IPS-NIHi11 (cell line): Measurements from ENCODE around the gene MAN1B1.
A peak's percentile ranks its signal among the peaks of the same experiment; 100 is the strongest.

Experiments
- DNase-seq: peaks from one replicate; pipeline ENCODE4 v3.0.0; 2012; ENCODE audit warnings: mixed read lengths, low spot score

MAN1B1 gene

GRCh38 chr9:137068539-137069507, 18.0 kb upstream of the MAN1B1 start:
- no peak for DNase-seq

DNA sequence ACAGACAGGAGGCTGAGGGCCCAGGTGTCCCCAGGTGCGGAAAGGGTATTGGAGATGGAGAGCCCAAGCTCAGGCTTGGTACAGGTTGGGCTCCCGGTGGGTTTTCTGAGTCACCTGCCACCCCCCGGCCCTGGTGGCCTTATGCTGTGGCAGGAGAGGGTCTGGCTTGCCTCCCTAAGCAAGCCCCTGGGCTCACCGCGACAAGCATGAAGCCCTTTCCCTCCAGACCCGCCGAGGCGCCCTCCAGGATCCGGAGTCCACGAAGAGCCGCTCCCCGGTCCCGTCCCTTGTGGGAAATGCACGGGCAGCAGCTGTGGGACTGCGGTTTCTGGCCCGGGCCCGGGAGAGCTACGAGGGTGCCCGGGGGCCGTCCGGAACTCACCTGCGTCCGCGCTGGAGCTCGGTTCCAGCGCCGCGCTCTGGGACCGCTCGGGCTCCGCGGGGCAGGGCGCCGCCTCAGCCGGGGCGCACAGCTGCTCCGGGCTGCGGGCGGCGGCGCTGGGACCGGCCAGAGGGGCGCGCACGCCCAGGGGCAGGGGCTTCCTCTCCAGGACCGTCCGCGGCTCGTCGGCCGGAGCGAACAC, 17.2 kb upstream of the MAN1B1 start:
- DNase-seq: peak; percentile 52

DNA sequence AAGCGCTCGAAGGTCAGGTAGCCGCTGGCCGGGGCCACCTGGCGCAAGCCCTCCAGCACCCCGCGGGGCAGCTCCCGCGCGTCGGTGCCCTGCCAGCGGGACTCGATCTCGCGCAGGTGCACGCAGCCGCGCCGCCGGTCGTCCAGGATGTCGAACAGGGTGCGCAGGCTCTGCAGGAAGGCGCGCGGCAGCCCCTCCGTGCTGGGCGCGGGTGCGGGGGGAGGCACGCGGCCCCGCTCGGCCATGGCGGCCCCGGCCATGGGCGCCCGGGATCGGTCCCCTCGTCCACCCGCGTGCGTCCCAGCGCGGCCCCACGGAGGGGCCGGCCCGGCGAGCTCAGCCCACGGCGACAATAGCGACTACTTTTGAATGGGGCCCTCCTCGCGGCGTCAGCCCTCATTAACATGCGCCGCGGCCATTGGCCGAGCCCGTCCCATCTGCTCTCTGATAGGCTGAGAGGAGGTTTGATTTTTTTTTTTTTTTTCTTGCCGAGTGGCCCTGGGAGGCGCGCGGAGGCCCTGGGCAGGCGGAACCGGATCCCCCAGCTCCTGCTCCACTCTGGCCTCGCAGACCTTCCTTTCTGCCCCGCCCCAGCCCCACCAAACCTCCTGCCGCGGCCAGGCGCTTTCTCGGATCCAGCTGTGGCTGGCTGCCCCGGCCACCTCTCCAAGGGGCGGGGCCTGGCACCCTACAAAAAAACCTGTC, 16.4 kb upstream of the MAN1B1 start, which contains the start of gene SAPCD2:
SAPCD2 (minus strand) TSS at position 357 of the 705 bp plus-strand sequence; CDS start at position 260, 97 bp downstream.
- DNase-seq: peak; percentile 90

DNA sequence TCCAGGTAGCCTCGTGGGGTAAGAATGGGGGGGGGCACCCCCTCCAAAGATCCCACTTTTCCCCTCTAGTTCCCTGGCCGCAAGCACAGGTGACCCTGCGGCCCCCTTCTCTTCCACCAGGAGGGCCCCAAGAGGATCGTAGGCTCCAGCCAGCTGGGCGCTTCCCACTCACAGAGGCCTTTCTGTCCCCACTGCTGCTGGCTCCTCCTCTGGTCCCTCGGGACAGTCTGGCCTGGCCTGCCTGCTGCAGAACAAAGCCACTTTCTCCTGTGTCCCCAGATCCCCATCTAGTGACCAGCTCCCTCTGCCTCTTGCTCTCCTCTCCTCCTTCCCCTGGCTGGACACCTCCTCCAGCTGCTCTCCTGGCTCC, 15.9 kb upstream of the MAN1B1 start:
- DNase-seq: no peak

GRCh38 chr9:137071282-137071681, 15.5 kb upstream of the MAN1B1 start:
- DNase-seq: no peak

- no peak for DNase-seq
Observed at GRCh38 chr9:137073992-137074399, 12.8 kb upstream of the MAN1B1 start.

DNA sequence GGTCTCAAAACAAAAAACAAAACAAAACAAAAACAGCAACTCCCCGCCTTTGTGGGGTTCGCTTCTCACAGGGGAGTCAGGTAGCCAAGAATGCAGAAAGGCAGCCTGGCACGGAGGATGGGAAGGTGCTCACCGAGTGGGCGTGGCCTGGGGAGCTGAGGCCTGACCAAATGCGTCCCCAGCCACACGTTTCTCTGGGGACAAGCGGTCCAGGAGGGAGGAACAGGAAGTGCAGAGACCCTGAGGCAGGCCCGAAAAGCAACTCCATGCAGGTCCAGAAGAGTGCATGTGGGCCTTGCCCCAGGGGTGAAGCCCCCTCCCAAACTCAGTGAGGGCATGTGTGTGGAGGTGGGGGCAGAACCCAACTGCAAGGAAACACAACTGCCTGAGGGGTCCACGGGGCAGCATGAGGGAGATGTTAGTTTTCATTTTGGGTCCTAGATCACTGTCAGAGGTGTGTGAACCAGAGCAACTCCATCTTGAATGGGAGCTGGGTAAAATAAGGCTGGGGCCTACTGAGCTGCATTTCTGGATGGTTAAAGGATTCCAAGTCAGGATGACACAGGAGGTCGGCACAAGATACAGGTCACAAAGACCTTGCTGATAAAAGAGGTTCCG, 12.0 kb upstream of the MAN1B1 start:
- DNase-seq: no peak

- DNase-seq: no peak
Observed at GRCh38 chr9:137075275-137075775, 11.5 kb upstream of the MAN1B1 start.

GRCh38 chr9:137076636-137077009, 10.2 kb upstream of the MAN1B1 start:
- no peak for DNase-seq

DNA sequence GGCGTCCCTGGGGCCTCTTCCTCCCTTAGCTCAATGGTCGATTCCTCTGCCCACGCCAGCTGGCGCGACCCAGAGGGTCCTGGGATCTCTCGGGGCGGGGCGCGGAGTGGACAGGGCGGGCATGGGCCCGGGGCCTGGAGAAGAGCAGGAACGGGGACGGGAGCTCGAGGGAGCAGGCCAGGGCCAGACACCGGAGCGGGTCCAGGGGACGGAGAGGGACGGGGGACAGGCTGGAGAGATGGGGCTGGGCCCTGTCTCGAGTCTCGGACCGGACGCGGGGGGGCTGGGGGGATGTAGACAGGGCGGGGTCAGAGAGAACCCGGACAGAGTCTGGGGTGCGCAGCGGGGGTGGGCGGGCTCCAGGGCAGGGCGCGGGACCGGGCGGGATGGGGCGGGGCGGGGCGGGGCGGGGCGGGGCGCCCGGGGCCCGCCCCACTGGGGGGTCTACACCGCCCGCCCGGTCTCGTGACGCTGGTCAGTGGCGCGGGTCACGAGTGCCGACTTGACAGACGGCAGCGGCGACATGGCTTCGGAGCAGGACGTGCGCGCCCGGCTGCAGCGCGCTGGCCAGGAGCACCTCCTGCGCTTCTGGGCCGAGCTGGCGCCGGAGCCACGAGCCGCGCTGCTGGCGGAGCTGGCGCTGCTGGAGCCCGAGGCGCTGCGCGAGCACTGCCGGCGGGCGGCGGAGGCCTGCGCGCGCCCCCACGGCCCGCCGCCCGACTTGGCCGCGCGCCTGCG, 9.6 kb upstream of the MAN1B1 start, which contains the start of gene UAP1L1:
UAP1L1 (plus strand) TSS at position 508 of the 738 bp plus-strand sequence; CDS start at position 524, 16 bp downstream.
- peak; percentile 55 for DNase-seq

DNA sequence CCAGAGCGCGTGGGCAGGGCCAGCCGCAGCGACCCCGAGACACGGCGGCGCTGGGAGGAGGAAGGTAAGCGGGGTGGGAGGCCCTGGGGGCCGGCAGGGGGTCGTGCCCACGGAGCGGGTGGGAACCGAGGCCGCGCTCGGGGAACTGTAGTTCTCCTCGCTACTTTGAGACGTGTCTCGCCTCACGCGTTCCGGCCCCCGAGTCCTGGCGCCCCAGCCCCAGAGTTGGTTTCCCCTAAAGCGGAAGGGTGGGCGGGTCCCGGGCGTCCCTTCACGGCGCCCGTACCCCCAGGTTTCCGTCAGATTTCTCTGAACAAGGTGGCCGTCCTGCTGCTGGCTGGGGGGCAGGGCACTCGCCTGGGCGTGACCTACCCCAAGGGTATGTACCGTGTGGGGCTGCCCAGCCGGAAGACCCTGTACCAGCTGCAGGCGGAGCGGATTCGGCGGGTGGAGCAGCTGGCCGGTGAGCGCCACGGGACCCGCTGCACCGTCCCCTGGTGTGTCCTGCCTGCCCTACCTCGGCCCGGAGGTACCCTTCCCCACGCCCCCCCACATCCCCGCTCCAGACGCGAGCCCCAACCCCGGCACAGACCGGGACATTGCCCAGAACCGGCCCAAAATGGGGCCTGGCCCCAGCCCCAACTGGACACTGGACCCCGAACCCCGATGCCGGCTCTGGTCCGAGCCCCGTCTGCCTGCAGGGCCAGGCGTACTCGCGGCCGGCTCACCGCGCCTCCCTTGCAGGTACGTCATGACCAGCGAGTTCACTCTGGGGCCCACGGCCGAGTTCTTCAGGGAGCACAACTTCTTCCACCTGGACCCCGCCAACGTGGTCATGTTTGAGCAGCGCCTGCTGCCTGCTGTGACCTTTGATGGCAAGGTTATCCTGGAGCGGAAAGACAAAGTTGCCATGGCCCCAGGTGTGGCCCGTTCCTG, 8.8 kb upstream of the MAN1B1 start:
- DNase-seq: no peak

DNA sequence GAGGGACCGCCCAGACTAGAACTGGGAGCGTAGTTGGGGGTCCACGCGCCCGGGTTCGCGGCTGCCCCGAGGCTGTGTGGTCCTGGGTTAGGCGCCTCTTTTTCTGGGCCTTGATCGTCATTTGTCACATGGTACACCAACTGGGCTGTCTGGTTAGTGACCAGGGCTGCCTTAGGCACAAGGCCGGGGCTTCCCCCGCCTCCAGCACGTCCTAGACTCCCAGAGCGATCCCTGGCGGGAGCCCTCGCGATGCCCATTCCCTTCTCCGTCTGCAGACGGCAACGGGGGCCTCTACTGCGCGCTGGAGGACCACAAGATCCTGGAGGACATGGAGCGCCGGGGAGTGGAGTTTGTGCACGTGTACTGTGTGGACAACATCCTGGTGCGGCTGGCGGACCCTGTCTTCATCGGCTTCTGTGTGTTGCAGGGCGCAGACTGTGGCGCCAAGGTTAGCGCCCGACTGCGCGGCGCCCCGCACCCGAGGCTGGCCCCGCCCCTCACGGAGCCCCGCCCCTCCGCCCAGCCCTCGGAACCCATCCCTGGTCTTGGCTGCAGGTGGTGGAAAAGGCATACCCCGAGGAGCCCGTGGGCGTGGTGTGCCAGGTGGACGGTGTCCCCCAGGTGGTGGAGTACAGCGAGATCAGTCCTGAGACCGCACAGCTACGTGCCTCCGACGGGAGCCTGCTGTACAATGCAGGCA, 7.9 kb upstream of the MAN1B1 start:
- peak; percentile 72 for DNase-seq

DNA sequence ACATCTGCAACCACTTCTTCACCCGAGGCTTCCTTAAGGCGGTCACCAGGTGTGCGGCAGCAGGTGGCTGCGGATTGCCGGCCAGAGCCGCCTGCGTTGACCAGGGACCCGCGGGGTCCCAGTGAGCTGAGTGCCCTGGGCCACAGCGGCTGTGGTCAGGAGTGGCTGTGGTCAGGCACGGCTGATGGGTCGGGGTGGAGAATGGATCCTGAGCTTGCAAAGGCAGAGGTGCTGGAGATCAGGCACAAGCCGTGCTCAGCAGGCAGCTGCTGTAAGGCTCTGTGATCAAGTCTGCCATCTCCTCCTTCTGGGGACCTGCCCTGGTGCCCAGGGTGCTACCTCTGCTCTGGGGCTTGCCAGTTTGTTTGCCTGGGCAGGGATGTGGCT, 7.4 kb upstream of the MAN1B1 start:
- no peak for DNase-seq

DNA sequence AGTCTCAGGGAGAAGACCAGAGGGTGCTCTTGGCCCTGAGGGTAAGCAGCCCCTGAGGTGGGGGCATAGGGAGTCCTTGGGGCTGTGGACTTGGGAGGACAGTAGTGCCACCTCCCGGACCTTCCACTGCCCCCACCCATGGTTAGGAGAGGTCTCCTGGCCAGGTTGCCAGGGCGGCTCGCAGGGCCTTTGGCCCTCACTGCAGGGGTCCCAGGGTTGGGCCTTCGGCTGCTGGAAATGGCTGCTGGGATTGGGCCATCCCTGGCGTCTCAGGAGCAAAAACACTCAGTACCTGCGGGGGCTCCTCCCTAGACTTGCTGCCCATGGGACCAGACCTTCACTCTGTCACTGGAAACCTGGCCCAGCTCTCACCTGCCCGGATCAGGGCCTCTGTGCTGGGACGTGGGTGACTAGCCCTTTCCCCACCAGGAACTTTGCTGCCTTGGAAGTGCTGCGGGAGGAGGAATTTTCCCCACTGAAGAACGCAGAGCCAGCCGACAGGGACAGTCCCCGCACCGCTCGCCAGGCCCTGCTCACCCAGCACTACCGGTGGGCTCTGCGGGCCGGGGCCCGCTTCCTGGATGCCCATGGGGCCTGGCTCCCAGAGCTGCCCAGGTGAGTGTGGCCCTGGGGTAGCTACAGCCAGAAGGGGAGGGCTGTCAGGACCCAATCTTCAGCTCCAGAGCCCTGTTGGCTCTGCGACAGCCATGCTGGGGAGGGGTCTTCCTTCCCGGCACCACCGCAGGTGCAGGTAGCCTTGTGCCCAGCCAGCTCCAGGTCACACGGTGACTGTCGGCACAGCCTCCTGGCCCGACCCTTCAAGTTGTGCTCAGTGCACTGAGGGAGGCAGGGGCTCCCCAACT, 6.3 kb upstream of the MAN1B1 start:
- DNase-seq: no peak

DNA sequence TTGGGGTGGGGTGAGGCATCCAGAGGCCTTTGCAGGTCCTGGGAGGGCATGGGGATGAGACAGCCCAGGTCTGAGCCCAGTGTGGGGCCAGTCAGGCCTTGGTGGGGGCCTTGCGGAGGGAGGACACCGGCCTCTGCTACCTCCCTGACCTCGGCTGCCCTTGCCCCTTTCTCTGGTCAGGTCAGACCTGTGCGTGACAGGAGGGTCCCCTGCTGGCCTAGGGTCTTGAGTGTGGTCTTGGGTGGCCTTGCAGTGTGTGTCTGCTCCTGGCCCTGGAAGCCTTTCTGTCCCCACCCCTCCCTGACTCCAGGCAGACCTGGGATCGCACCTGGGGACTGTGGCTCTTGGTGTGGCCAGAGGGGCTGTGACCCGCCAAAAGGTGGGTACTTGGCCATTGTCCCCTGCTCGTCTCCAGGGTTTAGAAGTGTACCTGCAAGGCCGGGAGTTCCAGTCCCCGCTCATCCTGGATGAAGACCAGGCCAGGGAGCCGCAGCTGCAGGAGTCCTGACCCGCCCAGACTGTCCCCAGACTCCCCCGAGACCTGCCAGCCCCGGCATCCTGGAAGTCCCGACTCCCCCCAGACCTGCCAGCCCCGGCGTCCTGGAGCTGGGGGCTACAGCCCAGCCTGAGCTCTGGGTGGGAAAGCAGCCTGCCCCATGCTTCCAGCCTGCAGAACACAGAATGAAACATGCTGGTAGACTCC, 4.4 kb upstream of the MAN1B1 start:
- no peak for DNase-seq

DNA sequence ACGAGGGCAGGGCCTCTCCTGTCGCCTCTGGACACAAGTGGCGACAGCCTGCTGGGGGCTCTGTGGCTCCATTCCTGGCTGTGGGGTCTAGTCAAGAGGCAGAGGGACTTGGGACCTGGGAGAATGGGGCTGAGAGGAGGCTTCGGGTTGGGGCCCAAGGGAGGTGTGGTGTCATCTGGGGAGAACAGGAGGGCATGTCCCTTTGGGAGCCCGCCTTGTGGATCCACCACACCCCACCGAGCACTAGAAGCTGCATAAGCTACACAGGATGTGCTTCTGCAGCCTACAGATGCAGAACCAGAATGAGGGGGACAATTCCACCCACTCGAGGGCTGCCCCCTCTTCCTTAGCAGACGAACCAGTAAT, 3.9 kb upstream of the MAN1B1 start:
- DNase-seq: no peak

DNA sequence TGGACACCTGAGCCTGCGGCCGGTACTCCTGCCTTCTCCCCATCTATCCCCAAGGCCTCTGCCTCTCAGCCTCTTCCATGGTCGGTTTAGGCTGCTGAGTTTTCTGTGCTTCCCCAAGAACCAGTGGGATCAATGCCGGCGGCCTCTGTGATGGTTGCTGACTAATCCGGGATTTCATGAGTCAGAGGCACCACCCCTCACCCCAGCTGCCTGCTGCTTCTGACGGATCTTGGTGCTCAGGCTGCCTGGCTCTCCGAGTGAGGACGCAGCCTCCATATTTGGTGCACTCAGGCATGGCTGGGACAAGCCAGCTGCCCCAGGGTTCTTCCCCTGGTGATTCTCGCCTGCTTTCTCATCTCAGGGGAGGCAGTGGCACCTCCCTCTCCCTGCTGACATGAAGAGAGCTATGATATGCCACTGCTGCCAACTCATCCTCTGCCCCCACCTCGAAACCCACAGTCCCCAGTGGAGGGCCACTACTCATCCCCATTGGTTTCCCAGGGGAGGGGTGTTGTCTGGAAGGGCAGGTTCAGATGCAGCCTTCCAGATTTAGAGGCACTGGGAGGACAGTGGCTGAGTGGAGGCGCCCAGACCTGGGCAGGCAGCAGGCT, 3.3 kb upstream of the MAN1B1 start:
- DNase-seq: no peak

DNA sequence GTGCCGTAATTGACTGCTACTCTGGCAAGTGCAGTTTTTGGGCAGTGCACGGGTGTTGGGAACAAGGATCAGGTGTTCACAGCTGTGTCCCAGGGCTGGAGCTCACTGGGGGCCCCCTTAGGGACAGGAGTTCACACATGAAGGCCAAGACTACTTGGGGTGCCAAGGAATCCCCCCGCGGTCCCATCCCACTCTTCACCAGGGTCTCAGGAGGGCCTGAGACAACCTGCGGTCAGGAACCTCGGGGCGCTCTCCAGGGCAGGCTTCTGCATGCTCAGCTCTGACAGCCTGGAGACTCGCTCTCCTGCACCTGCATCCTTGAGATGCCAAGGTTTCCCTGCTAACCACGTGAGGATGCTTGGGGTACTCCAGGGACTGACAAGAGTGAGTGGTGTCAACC, 2.3 kb upstream of the MAN1B1 start:
- no peak for DNase-seq
